Adrenal gland (tissue), 5 donors: ENCODE data around the gene XPNPEP2.

Experiments used
- POLR2A ChIP-seq, 2 donors: fragments of 450-650 bp; IDR thresholded peaks; one replicate each; pipeline ENCODE4 v1.6.1; 2017; ENCODE audit warnings: antibody characterized with exemption in 2 of 2, mild to moderate bottlenecking in 2 of 2, moderate library complexity in 1 of 2
- TF ChIP-seq, protein P1 (sequence below), 6 experiments: fragments of 450-650 bp in 4 of 6; fragments of 200-600 bp in 2 of 6; sonication (generic) in 1 of 6; IDR thresholded peaks; 1 replicate in 5 of 6; 2 replicates in 1 of 6; pipeline versions ENCODE4 v1.5.1 to v1.8.0; 2016 to 2021; ENCODE audit warnings: antibody characterized with exemption in 6 of 6, mild to moderate bottlenecking in 2 of 6, moderate library complexity in 1 of 6
- donor health status: DM: no; HTN: no; CAD: no.

DNA sequence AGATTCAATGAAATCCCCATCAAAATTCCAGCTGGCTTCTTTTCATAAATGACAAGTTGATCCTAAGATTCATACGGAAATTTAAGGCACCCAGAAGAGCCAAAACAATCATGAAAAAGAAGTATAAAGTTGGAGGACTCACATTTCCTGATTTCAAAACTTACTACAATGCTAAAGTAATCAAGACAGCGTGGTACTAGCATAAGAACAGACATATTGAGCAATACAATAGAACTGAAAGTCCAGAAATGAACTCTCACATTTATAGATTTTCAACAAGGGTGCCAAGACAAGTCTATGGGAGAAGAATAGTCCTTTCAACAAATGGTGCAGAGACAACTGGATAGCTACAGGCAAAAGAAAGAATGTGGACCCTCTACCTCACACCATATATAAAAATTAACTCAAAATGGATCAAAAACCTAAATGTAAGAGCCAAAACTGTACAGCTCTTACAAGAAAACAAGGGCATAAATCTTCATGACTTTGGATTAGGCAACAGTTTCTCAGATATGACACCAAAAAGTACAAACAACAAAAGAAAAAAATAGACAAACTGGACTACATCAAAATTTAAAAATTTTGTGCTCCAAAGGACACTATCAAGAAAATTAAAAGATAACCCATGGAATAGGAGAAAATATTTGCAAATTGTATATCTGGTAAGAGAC lies 69.5 kb downstream of the XPNPEP2 start:
- TF ChIP-seq, protein P1, sequence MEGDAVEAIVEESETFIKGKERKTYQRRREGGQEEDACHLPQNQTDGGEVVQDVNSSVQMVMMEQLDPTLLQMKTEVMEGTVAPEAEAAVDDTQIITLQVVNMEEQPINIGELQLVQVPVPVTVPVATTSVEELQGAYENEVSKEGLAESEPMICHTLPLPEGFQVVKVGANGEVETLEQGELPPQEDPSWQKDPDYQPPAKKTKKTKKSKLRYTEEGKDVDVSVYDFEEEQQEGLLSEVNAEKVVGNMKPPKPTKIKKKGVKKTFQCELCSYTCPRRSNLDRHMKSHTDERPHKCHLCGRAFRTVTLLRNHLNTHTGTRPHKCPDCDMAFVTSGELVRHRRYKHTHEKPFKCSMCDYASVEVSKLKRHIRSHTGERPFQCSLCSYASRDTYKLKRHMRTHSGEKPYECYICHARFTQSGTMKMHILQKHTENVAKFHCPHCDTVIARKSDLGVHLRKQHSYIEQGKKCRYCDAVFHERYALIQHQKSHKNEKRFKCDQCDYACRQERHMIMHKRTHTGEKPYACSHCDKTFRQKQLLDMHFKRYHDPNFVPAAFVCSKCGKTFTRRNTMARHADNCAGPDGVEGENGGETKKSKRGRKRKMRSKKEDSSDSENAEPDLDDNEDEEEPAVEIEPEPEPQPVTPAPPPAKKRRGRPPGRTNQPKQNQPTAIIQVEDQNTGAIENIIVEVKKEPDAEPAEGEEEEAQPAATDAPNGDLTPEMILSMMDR (IDR thresholded peaks at IDR 0.05) = no peak
- no peak for TF ChIP-seq POLR2A (IDR thresholded peaks at IDR 0.05)
